Panc1 (cell line): ENCODE results near the gene CIBAR2.

ENCODE experiments used
- CTCF ChIP-seq: fragments of 450-650 bp; IDR thresholded peaks from 2 replicates; pipeline ENCODE4 v1.5.1; 2017; ENCODE audit warnings: mild to moderate bottlenecking
- REST ChIP-seq, 2 experiments: IDR thresholded peaks; 2 replicates each; pipeline ENCODE4 v1.6.1; 2011 to 2012; ENCODE audit warnings: low read depth in 2 of 2, control low read depth in 1 of 2, low read length in 1 of 2, mild to moderate bottlenecking in 1 of 2, moderate library complexity in 1 of 2; ENCODE audit not compliant: insufficient read depth in 1 of 2
- SIN3A ChIP-seq: IDR thresholded peaks from 2 replicates; pipeline ENCODE4 v1.6.1; 2012; ENCODE audit warnings: low read depth, mild to moderate bottlenecking, low read length, moderate library complexity, borderline replicate concordance; ENCODE audit not compliant: insufficient read depth

- no peak for TF ChIP-seq CTCF
- TF ChIP-seq REST (IDR thresholded peaks at IDR 0.05; ENCODE audit: insufficient read depth in 1 of 2, low read depth in 2 of 2, low read length in 1 of 2), result no peak
- TF ChIP-seq SIN3A, result no peak
Measured at GRCh38 chr16:85092851-85093250, 19.4 kb downstream of the CIBAR2 start.
